A549 (cell line): ENCODE results near the gene DEDD2. TPM values are rescaled to one million over a fixed set of nuclear protein-coding genes. Genes with fewer than 3 reads are reported as not detected.

Experiments
- ATAC-seq, 2 experiments: fragments of 200-7000 bp in 1 of 2; fragments of >200 bp in 1 of 2; cut with Nextera tagmentation in 1 of 2; cut with Tn5 transposase in 1 of 2; 3 replicates each; pipeline versions ENCODE4 v1.8.0 to v1.9.1; 2018 to 2020; ENCODE audit warnings: mild to moderate bottlenecking in 1 of 2, moderate library complexity in 1 of 2
- CTCF ChIA-PET: fragments of 300-600 bp; sonication (Branson Sonifier 250); formaldehyde crosslinking; extraction: SDS; loops from one replicate; lab custom pipeline; 2021; ENCODE audit warnings: antibody characterized with exemption, inconsistent platforms; lab: Yijun Ruan, JAX
- POLR2A ChIA-PET: fragments of 350-600 bp; formaldehyde crosslinking; extraction: SDS; loops from one replicate; lab custom pipeline; 2021; ENCODE audit warnings: antibody characterized with exemption, inconsistent platforms; lab: Yijun Ruan, JAX
- DNase-seq, 2 experiments: peaks; one replicate each; pipeline versions ENCODE4 v3.0.0 to v3.0.0-alpha.2; 2011 to 2016; ENCODE audit warnings: low read depth in 1 of 2, low spot score in 1 of 2
- FAIRE-seq: peaks from 2 replicates; lab custom pipeline; 2011; peaks lifted over from hg19 to GRCh38; lab: Jason Lieb, UNC
- H3K27ac ChIP-seq, 2 experiments: fragments of >200 bp; sonication (Bioruptor Twin); formaldehyde crosslinking; 3 replicates each; pipeline ENCODE4 v1.5.1; 2016 to 2017
- H3K4me1 ChIP-seq: fragments of >200 bp; sonication (Bioruptor Twin); formaldehyde crosslinking; 3 replicates; pipeline ENCODE4 v1.6.1; 2016
- H3K4me2 ChIP-seq: fragments of >200 bp; sonication (Bioruptor Twin); formaldehyde crosslinking; 3 replicates; pipeline ENCODE4 v1.6.1; 2016
- H3K4me3 ChIP-seq: fragments of >200 bp; sonication (Bioruptor Twin); formaldehyde crosslinking; 3 replicates; pipeline ENCODE4 v1.5.1; 2016
- H3K9me3 ChIP-seq: fragments of >200 bp; sonication (Bioruptor Twin); formaldehyde crosslinking; 3 replicates; pipeline ENCODE4 v1.6.1; 2016
- BHLHE40 ChIP-seq: IDR thresholded peaks from 2 replicates; pipeline ENCODE4 v1.6.1; 2012; ENCODE audit warnings: low read depth, low read length, inconsistent platforms
- CEBPB ChIP-seq, 2 experiments: fragments of >200 bp in 1 of 2; sonication (Bioruptor Twin) in 1 of 2; formaldehyde crosslinking in 1 of 2; IDR thresholded peaks; 2 replicates each; pipeline ENCODE4 v1.6.1; 2012 to 2016
- CHD2 ChIP-seq: fragments of 150-350 bp; IDR thresholded peaks from 2 replicates; pipeline ENCODE4 v1.6.1; 2014; ENCODE audit warnings: low read length; ENCODE audit not compliant: partially characterized antibody
- CHD4 ChIP-seq: fragments of 200-600 bp; sonication (generic); IDR thresholded peaks from 2 replicates; pipeline ENCODE4 v1.6.1; 2016; ENCODE audit warnings: antibody characterized with exemption, mild to moderate bottlenecking, borderline replicate concordance
- EHF ChIP-seq: fragments of 250-450 bp; sonication (Bioruptor Pico); IDR thresholded peaks from 2 replicates; pipeline ENCODE4 v1.5.0; 2020; ENCODE audit warnings: mild to moderate bottlenecking
- EHMT2 ChIP-seq: fragments of 200-600 bp; sonication (generic); IDR thresholded peaks from 2 replicates; pipeline ENCODE4 v1.6.1; 2016; ENCODE audit warnings: antibody characterized with exemption, low read depth, mild to moderate bottlenecking, moderate library complexity
- HOXA7 ChIP-seq: fragments of 250-450 bp; sonication (Bioruptor Pico); IDR thresholded peaks from 2 replicates; pipeline ENCODE4 v1.5.0; 2020; ENCODE audit warnings: mild to moderate bottlenecking, moderate library complexity
- HOXB13 ChIP-seq: fragments of 250-450 bp; sonication (Bioruptor Pico); IDR thresholded peaks from 2 replicates; pipeline ENCODE4 v1.5.0; 2020; ENCODE audit warnings: low read depth, mild to moderate bottlenecking, moderate library complexity
- HOXB5 ChIP-seq: fragments of 250-450 bp; sonication (Bioruptor Pico); IDR thresholded peaks from 2 replicates; pipeline ENCODE4 v1.5.0; 2020; ENCODE audit warnings: mild to moderate bottlenecking, moderate library complexity
- JUNB ChIP-seq: fragments of >200 bp; sonication (Bioruptor Twin); formaldehyde crosslinking; IDR thresholded peaks from 2 replicates; pipeline ENCODE4 v1.6.1; 2016
- MAZ ChIP-seq: fragments of 150-350 bp; IDR thresholded peaks from 2 replicates; pipeline ENCODE4 v1.6.1; 2014; ENCODE audit warnings: antibody characterized with exemption, low read depth, low read length, borderline replicate concordance
- PHF8 ChIP-seq: fragments of 200-600 bp; sonication (generic); IDR thresholded peaks from 2 replicates; pipeline ENCODE4 v1.6.1; 2016; ENCODE audit warnings: low read depth, mild to moderate bottlenecking, antibody characterized with exemption, moderate library complexity, borderline replicate concordance
- TP53 ChIP-seq: fragments of 250-450 bp; sonication (Bioruptor Pico); IDR thresholded peaks from 2 replicates; pipeline ENCODE4 v1.5.0; 2021; ENCODE audit warnings: mild to moderate bottlenecking, moderate library complexity
- ZC3H11A ChIP-seq: fragments of 450-650 bp; IDR thresholded peaks from 2 replicates; pipeline ENCODE4 v1.6.1; 2014; ENCODE audit warnings: antibody characterized with exemption, mild to moderate bottlenecking
- WGBS: methylation state at CpG from one replicate; pipeline ENCODE4 v1.1.6; 2017; ENCODE audit errors: missing lambda C conversion rate; 5-methylcytosine and 5-hydroxymethylcytosine counted together
- polyA plus RNA-seq, 4 experiments: library from polyadenylated mRNA; depleted of rRNA in 3 of 4; stranded (reverse); fragments of >200 nt; fragmentation: RNase III in 1 of 4; extraction: RNeasy Plus Mini Kit Qiagen cat#74134 plus additional on column Dnase treatment in 1 of 4; gene quantifications; 2 replicates in 3 of 4; 3 replicates in 1 of 4; pipeline ENCODE4 v1.2.3, GENCODE V29; 2011 to 2017
- TF ChIP-seq, protein P1 (sequence below): fragments of >200 bp; sonication (Bioruptor Twin); formaldehyde crosslinking; IDR thresholded peaks from 2 replicates; pipeline ENCODE4 v1.6.1; 2016
- TF ChIP-seq, protein P2 (sequence below): fragments of 200-600 bp; sonication (generic); IDR thresholded peaks from 2 replicates; pipeline ENCODE4 v1.6.1; 2016; ENCODE audit warnings: antibody characterized with exemption, mild to moderate bottlenecking, moderate library complexity
- TF ChIP-seq, protein P3 (sequence below): fragments of >200 bp; sonication (Bioruptor Twin); formaldehyde crosslinking; IDR thresholded peaks from 3 replicates; pipeline ENCODE4 v1.6.1; 2016

DEDD2 gene
- polyA plus RNA-seq, 2 of the 4 experiments (the other 2 are of a cell fraction): 30.8 to 54.1 TPM

DNA sequence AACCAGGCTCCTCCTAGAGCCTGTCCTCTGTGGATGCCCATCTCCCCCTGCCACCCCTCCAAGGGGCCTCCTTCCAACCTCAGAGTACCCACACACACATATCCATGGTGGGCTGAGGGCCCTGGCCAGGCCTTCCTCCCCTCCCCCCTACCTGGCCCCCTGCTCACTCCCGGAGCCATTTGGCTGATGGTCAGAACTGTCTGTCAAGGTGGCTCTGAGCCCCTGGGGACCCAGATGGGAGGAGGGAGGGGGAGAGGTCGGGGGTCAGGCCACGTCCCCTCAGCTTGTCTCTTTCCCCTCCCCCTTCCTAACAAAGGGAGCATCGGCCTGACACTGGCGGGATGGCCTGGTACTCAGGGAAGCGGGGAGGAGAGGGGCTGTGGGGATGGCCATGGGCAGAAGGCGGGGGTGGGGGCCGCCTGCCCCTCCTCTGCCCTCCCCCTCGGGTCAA, 66.5 kb downstream of the DEDD2 start:
- Histone ChIP-seq H3K4me1 (no peaks in the 10 kb centered on the region), H3K4me2 (no peak overlapping the region), H3K9me3 (no peaks in the 10 kb centered on the region), H3K4me3 (no peak overlapping the region), H3K27ac (no peak overlapping the region)
- no peak for DNase-seq
- no peak for FAIRE-seq
- no peak for ATAC-seq
- WGBS: 28% methylated on average over 8 of the region's 9 CpGs
- POLR2A ChIA-PET: no interaction called here
- CTCF ChIA-PET: interaction anchor here (1.2 to 23.2 kb wide), 5 partner anchors 11 to 37 kb away, joined by 4 to 678 read pairs (median 6); partner anchors contain the start of gene POU2F2
- no peak for TF ChIP-seq TP53 (CRISPR knock-in tag)

DNA sequence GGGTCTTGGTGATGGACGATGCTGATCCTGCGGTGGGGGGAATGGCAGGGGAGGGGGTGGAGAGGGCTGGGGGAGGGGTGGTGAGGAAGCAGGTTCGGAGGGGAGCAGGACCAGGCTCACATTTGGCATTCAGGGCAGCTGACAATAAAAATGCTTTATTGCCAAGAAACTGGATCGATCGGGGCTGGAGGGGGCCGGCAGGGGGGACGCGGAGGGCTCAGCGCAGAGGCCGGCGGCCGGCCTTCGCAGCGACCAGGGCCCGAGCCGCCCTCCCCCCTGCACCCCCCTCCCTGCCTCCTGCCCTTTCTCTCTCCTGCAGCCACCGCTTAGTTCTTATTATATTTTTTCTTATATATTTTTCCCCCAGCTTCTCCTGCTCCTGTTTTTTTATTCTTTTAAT, 67.1 kb downstream of the DEDD2 start:
- no peak for FAIRE-seq
- DNase-seq: no peak
- Histone ChIP-seq H3K9me3 (no peaks in the 10 kb centered on the region), H3K4me1 (no peaks in the 10 kb centered on the region), H3K4me2 (no peak overlapping the region), H3K27ac (no peak overlapping the region), H3K4me3 (no peak overlapping the region)
- CTCF ChIA-PET: interaction anchor here (1.2 to 23.2 kb wide), 5 partner anchors 10 to 37 kb away, joined by 6 to 678 read pairs (median 42); partner anchors contain the start of gene POU2F2
- TF ChIP-seq BHLHE40 (no peak), JUNB (no peak), HOXB5 (CRISPR knock-in tag) (no peak), TP53 (CRISPR knock-in tag) (no peak), EHMT2 (no peak), PHF8 (no peak), MAZ (no peak), HOXB13 (CRISPR knock-in tag) (no peak), CHD4 (no peak), EHF (no peak), ZC3H11A (no peak), CEBPB (IDR thresholded peaks at IDR 0.05) (no peak)
- TF ChIP-seq, protein P1, sequence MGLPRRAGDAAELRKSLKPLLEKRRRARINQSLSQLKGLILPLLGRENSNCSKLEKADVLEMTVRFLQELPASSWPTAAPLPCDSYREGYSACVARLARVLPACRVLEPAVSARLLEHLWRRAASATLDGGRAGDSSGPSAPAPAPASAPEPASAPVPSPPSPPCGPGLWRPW: no peak
- TF ChIP-seq, protein P2, sequence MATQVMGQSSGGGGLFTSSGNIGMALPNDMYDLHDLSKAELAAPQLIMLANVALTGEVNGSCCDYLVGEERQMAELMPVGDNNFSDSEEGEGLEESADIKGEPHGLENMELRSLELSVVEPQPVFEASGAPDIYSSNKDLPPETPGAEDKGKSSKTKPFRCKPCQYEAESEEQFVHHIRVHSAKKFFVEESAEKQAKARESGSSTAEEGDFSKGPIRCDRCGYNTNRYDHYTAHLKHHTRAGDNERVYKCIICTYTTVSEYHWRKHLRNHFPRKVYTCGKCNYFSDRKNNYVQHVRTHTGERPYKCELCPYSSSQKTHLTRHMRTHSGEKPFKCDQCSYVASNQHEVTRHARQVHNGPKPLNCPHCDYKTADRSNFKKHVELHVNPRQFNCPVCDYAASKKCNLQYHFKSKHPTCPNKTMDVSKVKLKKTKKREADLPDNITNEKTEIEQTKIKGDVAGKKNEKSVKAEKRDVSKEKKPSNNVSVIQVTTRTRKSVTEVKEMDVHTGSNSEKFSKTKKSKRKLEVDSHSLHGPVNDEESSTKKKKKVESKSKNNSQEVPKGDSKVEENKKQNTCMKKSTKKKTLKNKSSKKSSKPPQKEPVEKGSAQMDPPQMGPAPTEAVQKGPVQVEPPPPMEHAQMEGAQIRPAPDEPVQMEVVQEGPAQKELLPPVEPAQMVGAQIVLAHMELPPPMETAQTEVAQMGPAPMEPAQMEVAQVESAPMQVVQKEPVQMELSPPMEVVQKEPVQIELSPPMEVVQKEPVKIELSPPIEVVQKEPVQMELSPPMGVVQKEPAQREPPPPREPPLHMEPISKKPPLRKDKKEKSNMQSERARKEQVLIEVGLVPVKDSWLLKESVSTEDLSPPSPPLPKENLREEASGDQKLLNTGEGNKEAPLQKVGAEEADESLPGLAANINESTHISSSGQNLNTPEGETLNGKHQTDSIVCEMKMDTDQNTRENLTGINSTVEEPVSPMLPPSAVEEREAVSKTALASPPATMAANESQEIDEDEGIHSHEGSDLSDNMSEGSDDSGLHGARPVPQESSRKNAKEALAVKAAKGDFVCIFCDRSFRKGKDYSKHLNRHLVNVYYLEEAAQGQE: no peak
- 17% methylated on average over 17 of the region's 17 CpGs for WGBS
- POLR2A ChIA-PET: no interaction called here
- no peak for ATAC-seq

DNA sequence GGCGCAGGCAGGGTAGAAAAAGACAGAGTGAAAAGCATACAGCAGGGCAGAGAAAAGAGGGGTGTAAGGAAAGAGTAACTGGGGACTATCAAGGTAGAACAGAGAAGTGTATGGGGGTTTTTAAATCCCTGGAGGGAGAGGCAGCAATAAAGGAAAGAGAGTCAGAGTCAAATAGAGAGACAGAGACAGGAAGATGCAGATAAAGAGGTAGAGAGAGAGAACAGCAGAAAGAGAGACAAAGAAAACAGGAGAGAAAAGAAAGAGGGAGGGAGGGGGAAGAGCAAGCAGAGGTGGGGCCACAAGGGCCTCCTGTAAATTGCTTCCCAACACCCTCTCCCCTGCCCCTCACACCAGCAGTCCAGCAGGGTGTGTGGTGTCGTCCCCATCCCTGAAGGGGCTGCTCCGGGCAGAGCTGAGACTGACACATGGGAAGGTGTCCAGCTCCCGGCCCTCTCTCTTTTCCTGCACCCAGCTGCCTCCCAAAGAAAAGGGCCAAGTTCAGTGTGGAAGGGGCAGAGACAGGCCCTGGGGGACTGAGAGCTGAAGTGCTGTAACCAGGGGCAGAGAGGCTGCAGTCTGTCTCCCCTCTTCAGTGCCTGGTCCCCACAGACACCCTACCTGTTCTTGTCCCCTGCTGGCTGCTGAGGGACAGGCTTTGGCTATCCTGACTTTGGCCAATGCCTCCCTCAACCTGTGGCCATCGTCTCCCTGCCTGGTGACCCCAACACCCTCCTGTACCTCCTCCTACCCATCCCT, 67.9 kb downstream of the DEDD2 start:
- POLR2A ChIA-PET: no interaction called here
- peak; percentile 10 to 45; a peak in 3 of 6 replicates for ATAC-seq
- CTCF ChIA-PET: interaction anchor here (0.9 to 23.2 kb wide), 5 partner anchors 10 to 36 kb away, joined by 3 to 678 read pairs (median 42); partner anchors contain the start of gene POU2F2

More for the DNA sequence above, 67.9 kb downstream of the DEDD2 start:
- H3K27ac ChIP-seq: no peak overlapping the region
- DNase-seq (no peak), FAIRE-seq (no peak)
- no peak for TF ChIP-seq CHD2
- TF ChIP-seq, protein P3, sequence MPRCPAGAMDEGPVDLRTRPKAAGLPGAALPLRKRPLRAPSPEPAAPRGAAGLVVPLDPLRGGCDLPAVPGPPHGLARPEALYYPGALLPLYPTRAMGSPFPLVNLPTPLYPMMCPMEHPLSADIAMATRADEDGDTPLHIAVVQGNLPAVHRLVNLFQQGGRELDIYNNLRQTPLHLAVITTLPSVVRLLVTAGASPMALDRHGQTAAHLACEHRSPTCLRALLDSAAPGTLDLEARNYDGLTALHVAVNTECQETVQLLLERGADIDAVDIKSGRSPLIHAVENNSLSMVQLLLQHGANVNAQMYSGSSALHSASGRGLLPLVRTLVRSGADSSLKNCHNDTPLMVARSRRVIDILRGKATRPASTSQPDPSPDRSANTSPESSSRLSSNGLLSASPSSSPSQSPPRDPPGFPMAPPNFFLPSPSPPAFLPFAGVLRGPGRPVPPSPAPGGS: no peak
- no peak for TF ChIP-seq HOXA7 (CRISPR knock-in tag)
- no peak for TF ChIP-seq PHF8
- no peak overlapping the region for H3K4me3 ChIP-seq
- no peaks in the 10 kb centered on the region for H3K9me3 ChIP-seq
- H3K4me2 ChIP-seq: no peak overlapping the region
- 18% methylated on average over 5 of the region's 5 CpGs for WGBS
- H3K4me1 ChIP-seq: no peaks in the 10 kb centered on the region

Other genes starting within 250 kb of the DEDD2 start
- gene ATP1A3, start 223.4 kb downstream of the DEDD2 start, polyA plus RNA-seq (2011; rRNA removed): 0.67 and 0.69 TPM in 2 replicates
- 3.4 to 3.8 TPM (median 3.7 TPM) in 3 replicates for gene ATP1A3, start 223.4 kb downstream of the DEDD2 start, polyA plus RNA-seq (2017; fragmentation: RNase III; extraction: RNeasy Plus Mini Kit Qiagen cat#74134 plus additional on column Dnase treatment)
- 0.22 and 0.42 TPM in 2 replicates for gene GRIK5, start 147.5 kb downstream of the DEDD2 start, polyA plus RNA-seq (2011; rRNA removed)
- gene GRIK5, start 147.5 kb downstream of the DEDD2 start, polyA plus RNA-seq (2017; fragmentation: RNase III; extraction: RNeasy Plus Mini Kit Qiagen cat#74134 plus additional on column Dnase treatment): 0.30 to 0.54 TPM (median 0.45 TPM) in 3 replicates
- gene ZNF574, start 141.5 kb downstream of the DEDD2 start, polyA plus RNA-seq (2011; rRNA removed): 11.3 and 16.9 TPM in 2 replicates
- 20.9 to 21.8 TPM (median 21.1 TPM) in 3 replicates for gene ZNF574, start 141.5 kb downstream of the DEDD2 start, polyA plus RNA-seq (2017; fragmentation: RNase III; extraction: RNeasy Plus Mini Kit Qiagen cat#74134 plus additional on column Dnase treatment)
- gene POU2F2, start 85.2 kb downstream of the DEDD2 start, polyA plus RNA-seq (2011; rRNA removed): 0.15 and 0.16 TPM in 2 replicates
- gene POU2F2, start 85.2 kb downstream of the DEDD2 start, polyA plus RNA-seq (2017; fragmentation: RNase III; extraction: RNeasy Plus Mini Kit Qiagen cat#74134 plus additional on column Dnase treatment): 0.24 to 0.49 TPM (median 0.28 TPM) in 3 replicates
- gene ZNF526, start 2.6 kb upstream of the DEDD2 start, polyA plus RNA-seq (2011; rRNA removed): 7.1 and 8.7 TPM in 2 replicates
- 12.2 to 12.9 TPM (median 12.6 TPM) in 3 replicates for gene ZNF526, start 2.6 kb upstream of the DEDD2 start, polyA plus RNA-seq (2017; fragmentation: RNase III; extraction: RNeasy Plus Mini Kit Qiagen cat#74134 plus additional on column Dnase treatment)
- gene GSK3A, start 24.9 kb upstream of the DEDD2 start, polyA plus RNA-seq (2011; rRNA removed): 55.2 and 79.7 TPM in 2 replicates
- 81.0 to 85.1 TPM (median 84.0 TPM) in 3 replicates for gene GSK3A, start 24.9 kb upstream of the DEDD2 start, polyA plus RNA-seq (2017; fragmentation: RNase III; extraction: RNeasy Plus Mini Kit Qiagen cat#74134 plus additional on column Dnase treatment)
- 71.9 and 103 TPM in 2 replicates for gene ERF, start 37.5 kb upstream of the DEDD2 start, polyA plus RNA-seq (2011; rRNA removed)
- gene ERF, start 37.5 kb upstream of the DEDD2 start, polyA plus RNA-seq (2017; fragmentation: RNase III; extraction: RNeasy Plus Mini Kit Qiagen cat#74134 plus additional on column Dnase treatment): 107 to 123 TPM (median 120 TPM) in 3 replicates
- gene CIC, start 51.6 kb upstream of the DEDD2 start, polyA plus RNA-seq (2011; rRNA removed): 7.2 and 7.7 TPM in 2 replicates
- gene CIC, start 51.6 kb upstream of the DEDD2 start, polyA plus RNA-seq (2017; fragmentation: RNase III; extraction: RNeasy Plus Mini Kit Qiagen cat#74134 plus additional on column Dnase treatment): 46.8 to 56.4 TPM (median 53.1 TPM) in 3 replicates
- 1.1 and 1.3 TPM in 2 replicates for gene PRR19, start 84.5 kb upstream of the DEDD2 start, polyA plus RNA-seq (2011; rRNA removed)
- 3.4 to 4.5 TPM (median 4.2 TPM) in 3 replicates for gene PRR19, start 84.5 kb upstream of the DEDD2 start, polyA plus RNA-seq (2017; fragmentation: RNase III; extraction: RNeasy Plus Mini Kit Qiagen cat#74134 plus additional on column Dnase treatment)
- 79.7 and 101 TPM in 2 replicates for gene PAFAH1B3, start 84.9 kb upstream of the DEDD2 start, polyA plus RNA-seq (2011; rRNA removed)
- 135 to 151 TPM (median 144 TPM) in 3 replicates for gene PAFAH1B3, start 84.9 kb upstream of the DEDD2 start, polyA plus RNA-seq (2017; fragmentation: RNase III; extraction: RNeasy Plus Mini Kit Qiagen cat#74134 plus additional on column Dnase treatment)
- 0.71 and 1.8 TPM in 2 replicates for gene TMEM145, start 95.6 kb upstream of the DEDD2 start, polyA plus RNA-seq (2011; rRNA removed)
- gene TMEM145, start 95.6 kb upstream of the DEDD2 start, polyA plus RNA-seq (2017; fragmentation: RNase III; extraction: RNeasy Plus Mini Kit Qiagen cat#74134 plus additional on column Dnase treatment): 3.6 to 5.1 TPM (median 4.3 TPM) in 3 replicates
- gene MEGF8, start 108.0 kb upstream of the DEDD2 start, polyA plus RNA-seq (2011; rRNA removed): 8.9 and 10.4 TPM in 2 replicates
- 22.4 to 27.2 TPM (median 25.8 TPM) in 3 replicates for gene MEGF8, start 108.0 kb upstream of the DEDD2 start, polyA plus RNA-seq (2017; fragmentation: RNase III; extraction: RNeasy Plus Mini Kit Qiagen cat#74134 plus additional on column Dnase treatment)
- 5.1 and 11.9 TPM in 2 replicates for gene CNFN, start 172.6 kb upstream of the DEDD2 start, polyA plus RNA-seq (2011; rRNA removed)
- gene CNFN, start 172.6 kb upstream of the DEDD2 start, polyA plus RNA-seq (2017; fragmentation: RNase III; extraction: RNeasy Plus Mini Kit Qiagen cat#74134 plus additional on column Dnase treatment): 33.2 to 44.6 TPM (median 33.6 TPM) in 3 replicates
- gene LIPE, start 209.7 kb upstream of the DEDD2 start, polyA plus RNA-seq (2011; rRNA removed): 1.6 and 2.6 TPM in 2 replicates
- 2.5 to 3.2 TPM (median 2.7 TPM) in 3 replicates for gene LIPE, start 209.7 kb upstream of the DEDD2 start, polyA plus RNA-seq (2017; fragmentation: RNase III; extraction: RNeasy Plus Mini Kit Qiagen cat#74134 plus additional on column Dnase treatment)
- gene CXCL17, start 225.3 kb upstream of the DEDD2 start, polyA plus RNA-seq (2011; rRNA removed): 0.13 and 0.14 TPM in 2 replicates
- gene CXCL17, start 225.3 kb upstream of the DEDD2 start, polyA plus RNA-seq (2017; fragmentation: RNase III; extraction: RNeasy Plus Mini Kit Qiagen cat#74134 plus additional on column Dnase treatment): not detected in 3 replicates